8988T (cell line): ENCODE data around the gene TNFRSF25.
A peak's percentile ranks its signal among the peaks of the same experiment; 100 is the strongest.
"Not testable (repeated sequence)": the region's sequence is repeated elsewhere in the genome, so short reads cannot be mapped to it uniquely, and the experiment has no call there.

Experiments
- DNase-seq: peaks from one replicate; pipeline ENCODE4 v3.0.0; 2011

The TNFRSF25 gene

GRCh38 chr1:6429660-6430411, 36.1 kb downstream of the TNFRSF25 start:
- DNase-seq, result not testable (repeated sequence)

- DNase-seq, result not testable (repeated sequence)
Observed at GRCh38 chr1:6428453-6428852, 37.5 kb downstream of the TNFRSF25 start.

DNA sequence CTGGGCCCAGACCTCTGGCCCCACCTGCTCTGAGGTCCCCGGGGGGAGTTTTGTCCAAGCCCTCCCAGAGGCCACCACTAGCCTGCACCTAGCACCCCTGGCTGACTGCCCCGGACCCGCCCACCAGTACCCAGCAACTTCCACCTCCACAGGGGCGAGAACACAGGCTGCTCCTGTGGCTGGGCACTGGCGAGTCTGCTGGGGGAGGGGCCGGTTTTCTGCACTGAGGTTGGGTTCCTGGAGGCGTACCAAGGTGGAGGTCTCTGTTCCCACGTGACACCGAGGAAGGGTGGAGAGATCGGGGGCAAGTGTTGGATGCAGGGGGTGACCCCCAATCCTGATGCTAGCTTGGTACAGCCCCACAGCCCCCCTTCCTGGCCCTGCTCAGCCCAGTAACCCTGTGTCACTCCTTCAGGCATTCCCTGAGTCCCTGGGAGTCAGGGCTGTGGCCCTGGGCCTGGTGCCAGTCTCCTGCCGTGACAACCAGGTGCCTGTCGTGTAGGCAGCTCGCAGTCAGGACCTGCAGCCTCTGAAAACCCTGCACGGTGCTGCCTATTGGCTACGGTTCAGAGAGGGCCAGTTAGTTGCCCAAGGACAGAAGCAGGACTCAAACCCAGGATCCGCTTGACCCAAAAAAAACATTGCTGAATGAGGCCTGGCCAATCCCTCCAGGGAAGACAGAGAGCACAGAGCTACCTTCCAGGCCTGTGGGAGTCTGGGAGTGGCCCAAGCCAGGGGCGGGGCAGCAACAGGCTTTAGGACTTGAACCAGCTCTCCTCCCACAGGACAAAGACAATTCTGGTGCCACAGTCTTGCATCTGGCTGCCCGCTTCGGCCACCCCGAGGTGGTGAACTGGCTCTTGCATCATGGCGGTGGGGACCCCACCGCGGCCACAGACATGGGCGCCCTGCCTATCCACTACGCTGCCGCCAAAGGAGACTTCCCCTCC, 38.3 kb downstream of the TNFRSF25 start:
- DNase-seq, result no peak

- DNase-seq, result no peak
Observed at GRCh38 chr1:6426972-6427350, 39.0 kb downstream of the TNFRSF25 start.

GRCh38 chr1:6426277-6426971, 39.5 kb downstream of the TNFRSF25 start:
- DNase-seq, result no peak

DNA sequence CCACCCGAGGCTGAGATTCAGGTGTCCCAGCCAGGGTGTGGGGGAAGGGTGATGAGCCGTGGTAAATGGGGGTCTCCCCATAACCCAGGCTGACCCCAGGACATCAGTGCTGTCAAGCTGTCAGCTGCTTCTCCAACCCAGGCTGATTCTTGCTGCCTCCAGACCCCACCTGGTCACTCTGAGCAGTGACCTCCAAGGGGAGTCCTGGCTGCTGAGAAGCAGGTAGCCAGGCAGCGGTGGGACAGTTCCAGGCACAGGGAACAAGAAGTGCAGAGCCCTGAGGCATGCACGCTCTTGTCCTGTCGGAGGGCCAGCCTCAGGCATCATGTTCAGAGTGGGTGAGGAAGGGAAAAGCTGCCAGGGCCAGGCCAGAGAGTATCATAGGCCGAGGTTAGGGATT, 40.3 kb downstream of the TNFRSF25 start:
- no peak for DNase-seq

GRCh38 chr1:6424619-6425593, 41.1 kb downstream of the TNFRSF25 start, which contains the start of gene ESPN:
TSS of gene ESPN (plus strand) at chr1:6424776. CDS start at chr1:6424956, 180 bp downstream.
- DNase-seq, result no peak

- DNase-seq, result no peak
Observed at GRCh38 chr1:6424000-6424565, 41.9 kb downstream of the TNFRSF25 start.

GRCh38 chr1:6423321-6423999, 42.5 kb downstream of the TNFRSF25 start:
- DNase-seq, result peak; percentile 92

DNA sequence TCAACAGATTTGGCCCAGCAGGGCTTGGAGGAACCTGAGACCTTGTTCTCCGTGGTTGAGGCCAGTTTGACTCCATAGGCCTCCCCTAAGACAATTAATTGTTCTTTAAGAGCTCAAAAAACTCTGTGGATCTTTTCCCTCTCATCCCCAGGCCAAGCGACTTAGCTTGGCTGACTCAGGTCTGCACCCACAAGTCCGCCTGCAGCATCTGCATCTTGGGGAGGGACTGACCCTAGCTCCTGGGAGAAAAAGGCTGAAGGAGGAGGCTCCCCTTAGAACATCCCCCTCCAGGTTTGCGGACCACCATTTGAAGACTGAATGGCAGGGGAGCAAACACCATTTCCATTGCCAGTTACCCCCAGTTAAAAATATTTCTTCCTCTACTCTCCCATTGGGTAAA, 44.7 kb downstream of the TNFRSF25 start:
- DNase-seq, result no peak

DNA sequence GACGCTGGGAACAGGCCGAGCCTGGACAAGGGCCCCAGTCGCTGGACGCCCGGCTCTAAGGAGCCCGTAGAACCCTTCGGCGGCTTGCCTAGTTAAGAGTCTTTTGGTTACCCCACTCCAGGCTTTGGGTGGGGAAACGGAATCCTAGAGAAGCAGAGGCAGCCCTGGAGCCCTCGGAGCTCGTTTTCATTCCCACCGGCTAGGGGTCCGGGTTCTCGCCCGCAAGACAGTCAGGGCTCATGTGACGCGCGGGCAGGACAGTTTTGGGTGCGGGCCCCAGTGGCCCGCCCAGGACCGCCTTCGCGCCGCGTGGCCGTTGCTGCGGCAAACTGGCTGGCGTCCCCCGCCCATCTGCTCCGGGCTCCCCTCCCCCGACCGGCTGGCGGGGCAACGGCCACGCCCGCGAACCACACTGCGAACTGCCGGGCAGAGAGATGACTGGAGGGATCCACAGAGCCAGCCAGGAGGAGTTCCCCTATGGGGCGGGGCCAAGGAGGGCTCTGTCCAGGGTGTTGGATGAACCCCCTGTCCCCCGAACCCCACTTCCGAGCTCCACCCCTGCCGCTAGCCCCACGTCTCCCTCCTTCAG, 45.4 kb downstream of the TNFRSF25 start:
- DNase-seq, result no peak

GRCh38 chr1:6419804-6420453, 46.0 kb downstream of the TNFRSF25 start, which contains the start of gene HES2:
TSS of gene HES2 (minus strand) at chr1:6419919. CDS start at chr1:6419820, 99 bp downstream.
- peak; percentile 94 for DNase-seq

GRCh38 chr1:6419397-6419803, 46.6 kb downstream of the TNFRSF25 start:
- peak; percentile 78 for DNase-seq

DNA sequence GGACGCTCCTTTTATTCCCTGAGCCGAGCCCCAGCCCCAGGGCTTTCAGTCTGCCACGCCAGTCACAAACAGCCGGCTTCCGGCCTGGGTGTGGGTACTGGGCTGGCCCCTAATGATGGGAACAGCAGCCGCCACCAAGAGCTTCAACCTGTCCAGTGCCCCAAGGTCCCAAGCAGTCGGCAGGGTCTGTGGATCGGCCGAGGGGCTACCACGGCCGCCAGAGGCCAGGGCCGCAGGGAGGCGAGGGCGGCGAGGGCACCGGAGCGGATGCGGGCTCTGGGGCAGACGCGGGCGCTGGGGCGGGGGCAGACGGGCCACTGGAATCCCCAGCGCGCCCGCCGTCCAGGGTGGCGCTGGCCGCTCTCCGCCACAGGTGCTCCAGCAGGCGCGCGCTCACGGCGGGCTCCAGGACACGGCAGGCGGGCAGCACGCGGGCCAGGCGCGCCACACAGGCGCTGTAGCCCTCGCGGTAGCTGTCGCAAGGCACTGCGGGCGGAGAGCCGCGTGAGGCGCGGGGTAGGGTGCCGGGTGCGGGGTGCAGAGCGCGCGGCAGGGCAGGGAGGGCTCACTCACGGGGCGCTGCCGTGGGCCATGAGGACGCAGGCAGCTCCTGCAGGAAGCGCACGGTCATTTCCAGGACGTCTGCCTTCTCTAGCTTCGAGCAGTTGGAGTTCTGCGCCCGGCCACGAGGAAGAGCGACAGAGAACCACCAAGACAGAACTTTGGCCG, 47.1 kb downstream of the TNFRSF25 start:
- no peak for DNase-seq

GRCh38 chr1:6417961-6418667, 47.9 kb downstream of the TNFRSF25 start:
- DNase-seq, result no peak

DNA sequence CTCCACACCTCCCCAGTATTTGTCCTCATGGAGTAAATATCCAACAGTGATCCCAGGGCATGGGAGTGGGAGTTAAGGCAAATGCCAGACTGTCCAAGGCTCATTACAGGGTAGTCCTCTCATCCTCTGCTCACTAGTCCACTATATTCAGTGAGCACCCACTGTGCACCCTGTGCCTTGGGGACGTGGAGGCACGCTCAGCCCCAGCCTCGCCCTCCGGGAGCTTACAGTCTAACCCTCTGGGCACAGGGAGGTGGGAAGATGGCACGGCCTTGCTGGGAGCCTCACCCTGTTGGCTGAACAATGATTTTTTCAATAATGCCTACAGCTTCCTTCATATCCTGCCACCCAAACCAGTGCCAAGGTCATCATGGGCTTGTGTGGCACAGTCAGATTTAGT, 49.1 kb downstream of the TNFRSF25 start:
- no peak for DNase-seq

DNA sequence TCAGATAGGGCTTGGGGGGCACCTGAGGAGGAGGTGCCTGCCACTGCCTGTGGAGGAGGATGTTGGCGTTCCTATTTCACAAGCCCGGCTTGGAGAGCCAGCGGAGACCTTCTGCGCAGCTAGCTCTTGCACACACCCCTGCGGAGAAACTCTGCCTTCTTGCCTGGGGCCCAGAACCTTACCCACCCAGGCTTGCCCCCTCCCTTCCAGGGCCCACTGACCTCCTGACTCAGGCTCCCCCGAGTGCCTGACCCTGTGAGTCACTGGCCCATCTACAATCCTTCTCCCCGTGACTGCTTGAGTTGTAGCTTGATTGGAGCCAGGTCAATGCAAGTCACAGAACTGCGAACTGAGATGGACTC, 49.7 kb downstream of the TNFRSF25 start:
- no peak for DNase-seq

GRCh38 chr1:6414881-6415626, 50.9 kb downstream of the TNFRSF25 start:
- no peak for DNase-seq
